IMR-90 (cell line): ENCODE measurements around the gene PACS1.

Experiments
- CEBPB ChIP-seq: IDR thresholded peaks from 2 replicates; pipeline ENCODE4 v1.6.1; 2012; ENCODE audit warnings: low read depth, low read length, improper control_type of control experiment
- CHD1 ChIP-seq: IDR thresholded peaks from 2 replicates; pipeline ENCODE4 v1.6.1; 2012; ENCODE audit warnings: low read depth, low read length, improper control_type of control experiment
- MAZ ChIP-seq: IDR thresholded peaks from 2 replicates; pipeline ENCODE4 v1.6.1; 2012; ENCODE audit warnings: low read depth, mild to moderate bottlenecking, low read length, improper control_type of control experiment, moderate library complexity, borderline replicate concordance
- POLR2A ChIP-seq: IDR thresholded peaks from 2 replicates; pipeline ENCODE4 v1.6.1; 2012; ENCODE audit warnings: mild to moderate bottlenecking, low read depth, low read length
- RAD21 ChIP-seq: IDR thresholded peaks from 2 replicates; pipeline ENCODE4 v1.6.1; 2012; ENCODE audit warnings: low read length, improper control_type of control experiment
- RCOR1 ChIP-seq: IDR thresholded peaks from 2 replicates; pipeline ENCODE4 v1.6.1; 2012; ENCODE audit warnings: mild to moderate bottlenecking, low read length, improper control_type of control experiment; ENCODE audit not compliant: insufficient replicate concordance
- TF ChIP-seq, protein P1 (sequence below): conservative IDR thresholded peaks from 2 replicates; pipeline ENCODE4 v1.5.1; 2012; ENCODE audit warnings: mild to moderate bottlenecking, low read depth, low read length, improper control_type of control experiment
- TF ChIP-seq, protein P2 (sequence below): fragments of 150-350 bp; IDR thresholded peaks from 2 replicates; pipeline ENCODE4 v1.6.1; 2017; ENCODE audit warnings: mild to moderate bottlenecking, antibody characterized with exemption, low read length, low read depth
- TF ChIP-seq, protein P3 (sequence below): fragments of 150-350 bp; IDR thresholded peaks from 2 replicates; pipeline ENCODE4 v1.6.1; 2016; ENCODE audit warnings: low read depth, mild to moderate bottlenecking, low read length, moderate library complexity, borderline replicate concordance

DNA sequence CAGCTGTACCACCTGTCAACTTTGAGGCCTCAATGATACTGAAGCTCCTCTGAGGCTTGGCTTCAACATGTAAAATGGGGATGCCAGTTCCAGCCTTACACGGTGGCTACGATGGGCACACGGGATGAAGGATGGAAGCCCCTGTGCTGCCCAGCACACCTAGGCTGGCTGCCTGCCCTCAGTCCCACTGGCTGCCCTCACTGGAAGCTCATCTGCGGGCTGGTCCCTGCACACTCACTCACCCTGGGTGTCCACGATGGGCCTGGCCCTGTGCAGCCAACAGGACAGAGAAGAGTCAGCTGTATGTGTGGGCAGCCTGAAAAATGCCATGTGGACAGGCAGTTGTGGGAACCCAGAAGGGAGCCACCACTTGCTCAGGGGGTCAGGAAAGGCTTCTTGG, 216.6 kb downstream of the PACS1 start:
- TF ChIP-seq, protein P1, sequence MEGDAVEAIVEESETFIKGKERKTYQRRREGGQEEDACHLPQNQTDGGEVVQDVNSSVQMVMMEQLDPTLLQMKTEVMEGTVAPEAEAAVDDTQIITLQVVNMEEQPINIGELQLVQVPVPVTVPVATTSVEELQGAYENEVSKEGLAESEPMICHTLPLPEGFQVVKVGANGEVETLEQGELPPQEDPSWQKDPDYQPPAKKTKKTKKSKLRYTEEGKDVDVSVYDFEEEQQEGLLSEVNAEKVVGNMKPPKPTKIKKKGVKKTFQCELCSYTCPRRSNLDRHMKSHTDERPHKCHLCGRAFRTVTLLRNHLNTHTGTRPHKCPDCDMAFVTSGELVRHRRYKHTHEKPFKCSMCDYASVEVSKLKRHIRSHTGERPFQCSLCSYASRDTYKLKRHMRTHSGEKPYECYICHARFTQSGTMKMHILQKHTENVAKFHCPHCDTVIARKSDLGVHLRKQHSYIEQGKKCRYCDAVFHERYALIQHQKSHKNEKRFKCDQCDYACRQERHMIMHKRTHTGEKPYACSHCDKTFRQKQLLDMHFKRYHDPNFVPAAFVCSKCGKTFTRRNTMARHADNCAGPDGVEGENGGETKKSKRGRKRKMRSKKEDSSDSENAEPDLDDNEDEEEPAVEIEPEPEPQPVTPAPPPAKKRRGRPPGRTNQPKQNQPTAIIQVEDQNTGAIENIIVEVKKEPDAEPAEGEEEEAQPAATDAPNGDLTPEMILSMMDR, result no peak
- no peak for TF ChIP-seq CHD1
- no peak for TF ChIP-seq CEBPB
- no peak for TF ChIP-seq POLR2A
- TF ChIP-seq, protein P2, sequence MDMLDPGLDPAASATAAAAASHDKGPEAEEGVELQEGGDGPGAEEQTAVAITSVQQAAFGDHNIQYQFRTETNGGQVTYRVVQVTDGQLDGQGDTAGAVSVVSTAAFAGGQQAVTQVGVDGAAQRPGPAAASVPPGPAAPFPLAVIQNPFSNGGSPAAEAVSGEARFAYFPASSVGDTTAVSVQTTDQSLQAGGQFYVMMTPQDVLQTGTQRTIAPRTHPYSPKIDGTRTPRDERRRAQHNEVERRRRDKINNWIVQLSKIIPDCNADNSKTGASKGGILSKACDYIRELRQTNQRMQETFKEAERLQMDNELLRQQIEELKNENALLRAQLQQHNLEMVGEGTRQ, result no peak
- no peak for TF ChIP-seq MAZ
- TF ChIP-seq, protein P3, sequence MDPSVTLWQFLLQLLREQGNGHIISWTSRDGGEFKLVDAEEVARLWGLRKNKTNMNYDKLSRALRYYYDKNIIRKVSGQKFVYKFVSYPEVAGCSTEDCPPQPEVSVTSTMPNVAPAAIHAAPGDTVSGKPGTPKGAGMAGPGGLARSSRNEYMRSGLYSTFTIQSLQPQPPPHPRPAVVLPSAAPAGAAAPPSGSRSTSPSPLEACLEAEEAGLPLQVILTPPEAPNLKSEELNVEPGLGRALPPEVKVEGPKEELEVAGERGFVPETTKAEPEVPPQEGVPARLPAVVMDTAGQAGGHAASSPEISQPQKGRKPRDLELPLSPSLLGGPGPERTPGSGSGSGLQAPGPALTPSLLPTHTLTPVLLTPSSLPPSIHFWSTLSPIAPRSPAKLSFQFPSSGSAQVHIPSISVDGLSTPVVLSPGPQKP, result no peak
- no peak for TF ChIP-seq RAD21
- no peak for TF ChIP-seq RCOR1
